GM12878 (cell line): ENCODE results near the gene MGMT. TPM values are rescaled to one million over a fixed set of nuclear protein-coding genes. Genes with fewer than 3 reads are reported as not detected.

Experiments used
- ATAC-seq: fragments of 200-7000 bp; cut with Tn5 transposase; 3 replicates; pipeline ENCODE4 v1.9.1; 2020; ENCODE audit warnings: mild to moderate bottlenecking, moderate library complexity
- BruUV-seq: library from RNA; stranded (reverse); fragments of 400-500 nt; replicated peaks from 2 replicates; lab custom pipeline; 2021; lab: Mats Ljungman, UMichigan
- CTCF ChIA-PET: fragments of 300-600 bp; sonication (Branson Sonifier 250); formaldehyde crosslinking; extraction: SDS; loops from one replicate; lab custom pipeline; 2021; ENCODE audit warnings: inconsistent platforms; lab: Yijun Ruan, JAX
- POLR2A ChIA-PET: fragments of 350-600 bp; formaldehyde crosslinking; extraction: SDS; loops from one replicate; lab custom pipeline; 2021; ENCODE audit warnings: inconsistent platforms; lab: Charles Lee
- RAD21 ChIA-PET: fragments of 300-600 bp; sonication (Branson Sonifier 250); formaldehyde crosslinking; loops from one replicate; lab custom pipeline; 2023; ENCODE audit warnings: antibody characterized with exemption; ENCODE audit not compliant: unreplicated experiment; lab: Charles Lee
- SMC1A ChIA-PET: fragments of 300-600 bp; sonication (Branson Sonifier 250); formaldehyde crosslinking; loops from one replicate; lab custom pipeline; 2023; ENCODE audit not compliant: unreplicated experiment, uncharacterized antibody; lab: Charles Lee
- DNase-seq: peaks from one replicate; pipeline ENCODE4 v3.0.0-alpha.2; 2011; ENCODE audit warnings: low read depth, low spot score
- FAIRE-seq: peaks from 3 replicates; lab custom pipeline; 2011; peaks lifted over from hg19 to GRCh38; lab: Jason Lieb, UNC
- H2AFZ ChIP-seq: 2 replicates; pipeline ENCODE4 v1.6.0; 2011; ENCODE audit warnings: low read depth, low read length, control low read depth; ENCODE audit not compliant: control insufficient read depth
- H3K27ac ChIP-seq: 2 replicates; pipeline ENCODE4 v1.5.1; 2011; ENCODE audit warnings: control low read depth; ENCODE audit not compliant: control insufficient read depth, insufficient read depth
- H3K27me3 ChIP-seq, 2 experiments: replicated peaks in 1 of 2; 2 replicates each; pipeline versions ENCODE4 v1.6.0 to v1.6.1; 2011; ENCODE audit warnings: low read length in 1 of 2; ENCODE audit not compliant: control insufficient read depth in 2 of 2, insufficient read depth in 2 of 2
- H3K36me3 ChIP-seq, 2 experiments: 2 replicates each; pipeline ENCODE4 v1.5.1; 2011; ENCODE audit warnings: low read length in 1 of 2; ENCODE audit not compliant: control insufficient read depth in 2 of 2, insufficient read depth in 2 of 2
- H3K4me1 ChIP-seq: 2 replicates; pipeline ENCODE4 v1.6.1; 2011; ENCODE audit warnings: mild to moderate bottlenecking, low read length, moderate library complexity, mixed read lengths; ENCODE audit not compliant: control insufficient read depth, insufficient read depth
- H3K4me2 ChIP-seq: 2 replicates; pipeline ENCODE4 v1.6.0; 2011; ENCODE audit warnings: control low read depth; ENCODE audit not compliant: control insufficient read depth, insufficient read depth
- H3K4me3 ChIP-seq: fragments of 200-600 bp; sonication (generic); 2 replicates; pipeline ENCODE4 v1.5.1; 2016
- H3K79me2 ChIP-seq: 2 replicates; pipeline ENCODE4 v1.6.0; 2011; ENCODE audit warnings: low read length; ENCODE audit not compliant: control insufficient read depth, insufficient read depth
- H3K9ac ChIP-seq: 2 replicates; pipeline ENCODE4 v1.8.0; 2011; ENCODE audit warnings: low read length, control low read depth, mixed read lengths; ENCODE audit not compliant: control insufficient read depth, insufficient read depth
- H3K9me3 ChIP-seq: replicated peaks from 3 replicates; pipeline ENCODE4 v1.5.1; 2011; ENCODE audit warnings: mild to moderate bottlenecking, low read length; ENCODE audit not compliant: control insufficient read depth, insufficient read depth
- H4K20me1 ChIP-seq: 2 replicates; pipeline ENCODE4 v1.6.0; 2011; ENCODE audit not compliant: control insufficient read depth, insufficient read depth
- EP300 ChIP-seq, 2 experiments: fragments of 150-350 bp in 1 of 2; IDR thresholded peaks; 2 replicates each; pipeline ENCODE4 v1.6.1; 2011 to 2012; ENCODE audit warnings: low read depth in 2 of 2, low read length in 2 of 2, borderline replicate concordance in 1 of 2, improper control_type of control experiment in 1 of 2, inconsistent platforms in 1 of 2; ENCODE audit not compliant: control insufficient read depth in 1 of 2
- KLF5 ChIP-seq: fragments of 450-650 bp; IDR thresholded peaks from 2 replicates; pipeline ENCODE4 v1.6.1; 2014; ENCODE audit warnings: mild to moderate bottlenecking; ENCODE audit not compliant: partially characterized antibody
- MYC ChIP-seq: IDR thresholded peaks from 2 replicates; pipeline ENCODE4 v1.6.1; 2011; ENCODE audit warnings: mild to moderate bottlenecking, low read length, moderate library complexity, inconsistent platforms; ENCODE audit not compliant: insufficient read depth, insufficient replicate concordance, insufficient read length, severe bottlenecking
- NFXL1 ChIP-seq: fragments of 450-650 bp; IDR thresholded peaks from 2 replicates; pipeline ENCODE4 v1.6.1; 2017; ENCODE audit warnings: antibody characterized with exemption, mild to moderate bottlenecking, borderline replicate concordance
- NR2F1 ChIP-seq: fragments of 450-650 bp; conservative IDR thresholded peaks from 2 replicates; pipeline ENCODE4 v1.6.1; 2017; ENCODE audit warnings: mild to moderate bottlenecking
- PML ChIP-seq: IDR thresholded peaks from 2 replicates; pipeline ENCODE4 v1.6.1; 2012; ENCODE audit warnings: low read length, inconsistent platforms
- RCOR1 ChIP-seq: conservative IDR thresholded peaks from 2 replicates; pipeline ENCODE4 v1.6.1; 2012; ENCODE audit warnings: low read depth, low read length, improper control_type of control experiment
- RELA ChIP-seq: fragments of 450-650 bp; IDR thresholded peaks from 2 replicates; pipeline ENCODE4 v1.8.0; 2014; ENCODE audit warnings: borderline replicate concordance; ENCODE audit not compliant: partially characterized antibody
- RFX5 ChIP-seq: IDR thresholded peaks from 2 replicates; pipeline ENCODE4 v1.6.1; 2011; ENCODE audit warnings: low read depth, low read length, improper control_type of control experiment
- SMAD5 ChIP-seq: IDR thresholded peaks from 2 replicates; pipeline ENCODE4 v1.6.1; 2016; ENCODE audit warnings: antibody characterized with exemption, low read depth
- SUPT20H ChIP-seq: IDR thresholded peaks from 2 replicates; pipeline ENCODE4 v1.6.1; 2011; ENCODE audit warnings: low read depth, mild to moderate bottlenecking, low read length, moderate library complexity, borderline replicate concordance; ENCODE audit not compliant: control insufficient read depth
- SUZ12 ChIP-seq: fragments of 200-600 bp; sonication (generic); IDR thresholded peaks from one replicate; pipeline ENCODE4 v1.6.1; 2018; ENCODE audit warnings: antibody characterized with exemption, mild to moderate bottlenecking; ENCODE audit not compliant: unreplicated experiment
- ZNF622 ChIP-seq: fragments of 450-650 bp; IDR thresholded peaks from 2 replicates; pipeline ENCODE4 v1.6.1; 2017; ENCODE audit warnings: mild to moderate bottlenecking, inconsistent platforms
- ZSCAN29 ChIP-seq: fragments of 450-650 bp; IDR thresholded peaks from 2 replicates; pipeline ENCODE4 v1.6.1; 2017; ENCODE audit warnings: mild to moderate bottlenecking, moderate library complexity
- WGBS: methylation state at CpG from one replicate; pipeline ENCODE4 v1.1.6; 2016; ENCODE audit warnings: low lambda C conversion rate; ENCODE audit not compliant: insufficient replicate concordance, insufficient coverage; ENCODE audit errors: missing lambda C conversion rate; 5-methylcytosine and 5-hydroxymethylcytosine counted together
- in situ Hi-C: fragments of 300-500 bp; cut with MboI; formaldehyde crosslinking; loops from 9 replicates; pipeline ENCODE4 v1.14.3; 2018; ENCODE audit warnings: mixed read lengths
- intact Hi-C: fragments of 100-400 bp; cut with micrococcal nuclease; formaldehyde crosslinking; loops from one replicate; pipeline ENCODE4 v1.14.2; 2022; ENCODE audit not compliant: unreplicated experiment
- polyA plus RNA-seq, 11 experiments: library from polyadenylated mRNA; depleted of rRNA in 4 of 11; unstranded in 6 of 11; stranded (reverse) in 5 of 11; fragments of >200 nt; fragmentation: Nextera tagmentation in 4 of 11; fragmentation: Illumina TruSeq in 1 of 11; extraction: Ambion mirVana in 4 of 11; extraction: Trizol in 1 of 11; gene quantifications; 1 replicate in 1 of 11; 2 replicates in 10 of 11; pipeline versions ENCODE4 v1.2.1 to v1.2.3, GENCODE V29; 2011 to 2016; ENCODE audit warnings: inconsistent platforms in 2 of 11, missing spikeins in 2 of 11, low read depth in 1 of 11
- total RNA-seq, 4 experiments: library from RNA; depleted of rRNA in 3 of 4; stranded (reverse); fragments of >200 nt in 3 of 4; fragmentation: Illumina TruSeq in 1 of 4; extraction: Trizol in 1 of 4; gene quantifications; 2 replicates each; pipeline versions ENCODE4 v1.2.1 to v1.2.3, GENCODE V29; 2013 to 2021
- TF ChIP-seq, protein P1 (sequence below): fragments of 450-650 bp; IDR thresholded peaks from 2 replicates; pipeline ENCODE4 v1.6.1; 2017; ENCODE audit warnings: antibody characterized with exemption, mild to moderate bottlenecking, moderate library complexity
- TF ChIP-seq, protein P2 (sequence below), 3 experiments: IDR thresholded peaks in 2 of 3; conservative IDR thresholded peaks in 1 of 3; 2 replicates each; pipeline ENCODE4 v1.5.1; 2011; ENCODE audit warnings: low read depth in 3 of 3, low read length in 3 of 3, mild to moderate bottlenecking in 3 of 3, control low read depth in 2 of 3, moderate library complexity in 2 of 3, inconsistent platforms in 1 of 3, mixed read lengths in 1 of 3; ENCODE audit not compliant: control insufficient read depth in 2 of 3, insufficient read depth in 1 of 3; ENCODE audit errors: extremely low read depth in 1 of 3
- TF ChIP-seq, protein P3 (sequence below): IDR thresholded peaks from 2 replicates; pipeline ENCODE4 v1.6.1; 2012; ENCODE audit warnings: mild to moderate bottlenecking, low read depth, low read length

MGMT gene
- total and polyA plus RNA-seq, 10 of the 15 experiments (the other 5 are each of a cell fraction or from before 2014, with no cell fraction given), result 0.16 to 24.2 (median 13.3) TPM

DNA sequence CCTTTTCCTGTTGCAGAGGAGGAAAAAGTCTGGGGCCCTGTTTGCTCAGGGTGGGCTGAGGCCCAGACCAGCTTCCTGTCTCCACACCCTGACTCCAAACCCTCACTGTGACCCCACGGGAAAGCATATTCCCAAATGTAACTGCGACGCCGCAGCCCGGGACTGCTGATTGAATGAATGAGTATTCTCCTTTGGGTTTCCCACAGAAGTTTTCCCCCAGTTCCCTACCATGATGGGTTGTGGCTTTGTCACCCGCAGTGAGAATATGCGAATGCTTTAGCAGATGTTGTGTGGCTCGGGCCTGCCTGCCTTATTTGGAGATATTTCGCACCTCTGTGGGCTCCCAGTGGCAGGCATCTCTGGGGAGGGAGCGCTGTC is 50.6 kb downstream of the MGMT start:
- WGBS, result 92% methylated on average over 10 of the region's 10 CpGs
- Histone ChIP-seq H3K27me3 (no peaks in the 10 kb centered on the region), H3K9ac (no peak overlapping the region), H3K4me1 (no peaks in the 10 kb centered on the region), H3K27ac (no peak overlapping the region), H2AFZ (no peak overlapping the region), H3K79me2 (no peaks in the 10 kb centered on the region), H3K36me3 (no peaks in the 10 kb centered on the region), H3K4me3 (no peak overlapping the region), H3K9me3 (no peaks in the 10 kb centered on the region; the same call in 2 of the 3 replicates), H4K20me1 (no peaks in the 10 kb centered on the region), H3K4me2 (no peak overlapping the region)
- ATAC-seq (no peak), DNase-seq (peak; percentile 11), FAIRE-seq (no peak)
- RAD21 ChIA-PET, result no interaction called here
- BruUV-seq, result no TSS peak
- POLR2A ChIA-PET, result no interaction called here
- SMC1A ChIA-PET, result no interaction called here
- intact Hi-C loops, result no loop called here
- CTCF ChIA-PET, result no interaction called here
- in situ Hi-C loops, result no loop called here
- no peak for TF ChIP-seq ZNF622
- TF ChIP-seq ZSCAN29, result no peak
- no peak for TF ChIP-seq SMAD5
- TF ChIP-seq KLF5, result no peak
- TF ChIP-seq RFX5, result no peak
- TF ChIP-seq NFXL1, result no peak
- no peak for TF ChIP-seq PML
- TF ChIP-seq NR2F1, result no peak
- no peak for TF ChIP-seq SUPT20H
- no peak for TF ChIP-seq EP300 (IDR thresholded peaks at IDR 0.05; ENCODE audit: borderline replicate concordance in 1 of 2, control insufficient read depth in 1 of 2, low read depth in 2 of 2, low read length in 2 of 2)
- TF ChIP-seq RELA, result no peak
- TF ChIP-seq MYC, result no peak
- TF ChIP-seq, protein P1, sequence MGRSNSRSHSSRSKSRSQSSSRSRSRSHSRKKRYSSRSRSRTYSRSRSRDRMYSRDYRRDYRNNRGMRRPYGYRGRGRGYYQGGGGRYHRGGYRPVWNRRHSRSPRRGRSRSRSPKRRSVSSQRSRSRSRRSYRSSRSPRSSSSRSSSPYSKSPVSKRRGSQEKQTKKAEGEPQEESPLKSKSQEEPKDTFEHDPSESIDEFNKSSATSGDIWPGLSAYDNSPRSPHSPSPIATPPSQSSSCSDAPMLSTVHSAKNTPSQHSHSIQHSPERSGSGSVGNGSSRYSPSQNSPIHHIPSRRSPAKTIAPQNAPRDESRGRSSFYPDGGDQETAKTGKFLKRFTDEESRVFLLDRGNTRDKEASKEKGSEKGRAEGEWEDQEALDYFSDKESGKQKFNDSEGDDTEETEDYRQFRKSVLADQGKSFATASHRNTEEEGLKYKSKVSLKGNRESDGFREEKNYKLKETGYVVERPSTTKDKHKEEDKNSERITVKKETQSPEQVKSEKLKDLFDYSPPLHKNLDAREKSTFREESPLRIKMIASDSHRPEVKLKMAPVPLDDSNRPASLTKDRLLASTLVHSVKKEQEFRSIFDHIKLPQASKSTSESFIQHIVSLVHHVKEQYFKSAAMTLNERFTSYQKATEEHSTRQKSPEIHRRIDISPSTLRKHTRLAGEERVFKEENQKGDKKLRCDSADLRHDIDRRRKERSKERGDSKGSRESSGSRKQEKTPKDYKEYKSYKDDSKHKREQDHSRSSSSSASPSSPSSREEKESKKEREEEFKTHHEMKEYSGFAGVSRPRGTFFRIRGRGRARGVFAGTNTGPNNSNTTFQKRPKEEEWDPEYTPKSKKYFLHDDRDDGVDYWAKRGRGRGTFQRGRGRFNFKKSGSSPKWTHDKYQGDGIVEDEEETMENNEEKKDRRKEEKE, result no peak
- TF ChIP-seq, protein P2, sequence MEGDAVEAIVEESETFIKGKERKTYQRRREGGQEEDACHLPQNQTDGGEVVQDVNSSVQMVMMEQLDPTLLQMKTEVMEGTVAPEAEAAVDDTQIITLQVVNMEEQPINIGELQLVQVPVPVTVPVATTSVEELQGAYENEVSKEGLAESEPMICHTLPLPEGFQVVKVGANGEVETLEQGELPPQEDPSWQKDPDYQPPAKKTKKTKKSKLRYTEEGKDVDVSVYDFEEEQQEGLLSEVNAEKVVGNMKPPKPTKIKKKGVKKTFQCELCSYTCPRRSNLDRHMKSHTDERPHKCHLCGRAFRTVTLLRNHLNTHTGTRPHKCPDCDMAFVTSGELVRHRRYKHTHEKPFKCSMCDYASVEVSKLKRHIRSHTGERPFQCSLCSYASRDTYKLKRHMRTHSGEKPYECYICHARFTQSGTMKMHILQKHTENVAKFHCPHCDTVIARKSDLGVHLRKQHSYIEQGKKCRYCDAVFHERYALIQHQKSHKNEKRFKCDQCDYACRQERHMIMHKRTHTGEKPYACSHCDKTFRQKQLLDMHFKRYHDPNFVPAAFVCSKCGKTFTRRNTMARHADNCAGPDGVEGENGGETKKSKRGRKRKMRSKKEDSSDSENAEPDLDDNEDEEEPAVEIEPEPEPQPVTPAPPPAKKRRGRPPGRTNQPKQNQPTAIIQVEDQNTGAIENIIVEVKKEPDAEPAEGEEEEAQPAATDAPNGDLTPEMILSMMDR (IDR thresholded peaks at IDR 0.05 in 2 of 3, conservative IDR thresholded peaks at IDR 0.05 in 1 of 3; ENCODE audit: control insufficient read depth in 2 of 3, extremely low read depth in 1 of 3, insufficient read depth in 1 of 3, low read depth in 3 of 3, low read length in 3 of 3), result no peak
- TF ChIP-seq, protein P3, sequence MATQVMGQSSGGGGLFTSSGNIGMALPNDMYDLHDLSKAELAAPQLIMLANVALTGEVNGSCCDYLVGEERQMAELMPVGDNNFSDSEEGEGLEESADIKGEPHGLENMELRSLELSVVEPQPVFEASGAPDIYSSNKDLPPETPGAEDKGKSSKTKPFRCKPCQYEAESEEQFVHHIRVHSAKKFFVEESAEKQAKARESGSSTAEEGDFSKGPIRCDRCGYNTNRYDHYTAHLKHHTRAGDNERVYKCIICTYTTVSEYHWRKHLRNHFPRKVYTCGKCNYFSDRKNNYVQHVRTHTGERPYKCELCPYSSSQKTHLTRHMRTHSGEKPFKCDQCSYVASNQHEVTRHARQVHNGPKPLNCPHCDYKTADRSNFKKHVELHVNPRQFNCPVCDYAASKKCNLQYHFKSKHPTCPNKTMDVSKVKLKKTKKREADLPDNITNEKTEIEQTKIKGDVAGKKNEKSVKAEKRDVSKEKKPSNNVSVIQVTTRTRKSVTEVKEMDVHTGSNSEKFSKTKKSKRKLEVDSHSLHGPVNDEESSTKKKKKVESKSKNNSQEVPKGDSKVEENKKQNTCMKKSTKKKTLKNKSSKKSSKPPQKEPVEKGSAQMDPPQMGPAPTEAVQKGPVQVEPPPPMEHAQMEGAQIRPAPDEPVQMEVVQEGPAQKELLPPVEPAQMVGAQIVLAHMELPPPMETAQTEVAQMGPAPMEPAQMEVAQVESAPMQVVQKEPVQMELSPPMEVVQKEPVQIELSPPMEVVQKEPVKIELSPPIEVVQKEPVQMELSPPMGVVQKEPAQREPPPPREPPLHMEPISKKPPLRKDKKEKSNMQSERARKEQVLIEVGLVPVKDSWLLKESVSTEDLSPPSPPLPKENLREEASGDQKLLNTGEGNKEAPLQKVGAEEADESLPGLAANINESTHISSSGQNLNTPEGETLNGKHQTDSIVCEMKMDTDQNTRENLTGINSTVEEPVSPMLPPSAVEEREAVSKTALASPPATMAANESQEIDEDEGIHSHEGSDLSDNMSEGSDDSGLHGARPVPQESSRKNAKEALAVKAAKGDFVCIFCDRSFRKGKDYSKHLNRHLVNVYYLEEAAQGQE, result no peak
- no peak for TF ChIP-seq RCOR1
- no peak for TF ChIP-seq SUZ12
